Effector CD8-positive, alpha-beta T cell (primary cell): ENCODE measurements around the gene ELK3.

Experiments
- DNase-seq: peaks from one replicate; lab custom pipeline; 2025; lab: John Stamatoyannopoulos, UW

Gene ELK3

DNA sequence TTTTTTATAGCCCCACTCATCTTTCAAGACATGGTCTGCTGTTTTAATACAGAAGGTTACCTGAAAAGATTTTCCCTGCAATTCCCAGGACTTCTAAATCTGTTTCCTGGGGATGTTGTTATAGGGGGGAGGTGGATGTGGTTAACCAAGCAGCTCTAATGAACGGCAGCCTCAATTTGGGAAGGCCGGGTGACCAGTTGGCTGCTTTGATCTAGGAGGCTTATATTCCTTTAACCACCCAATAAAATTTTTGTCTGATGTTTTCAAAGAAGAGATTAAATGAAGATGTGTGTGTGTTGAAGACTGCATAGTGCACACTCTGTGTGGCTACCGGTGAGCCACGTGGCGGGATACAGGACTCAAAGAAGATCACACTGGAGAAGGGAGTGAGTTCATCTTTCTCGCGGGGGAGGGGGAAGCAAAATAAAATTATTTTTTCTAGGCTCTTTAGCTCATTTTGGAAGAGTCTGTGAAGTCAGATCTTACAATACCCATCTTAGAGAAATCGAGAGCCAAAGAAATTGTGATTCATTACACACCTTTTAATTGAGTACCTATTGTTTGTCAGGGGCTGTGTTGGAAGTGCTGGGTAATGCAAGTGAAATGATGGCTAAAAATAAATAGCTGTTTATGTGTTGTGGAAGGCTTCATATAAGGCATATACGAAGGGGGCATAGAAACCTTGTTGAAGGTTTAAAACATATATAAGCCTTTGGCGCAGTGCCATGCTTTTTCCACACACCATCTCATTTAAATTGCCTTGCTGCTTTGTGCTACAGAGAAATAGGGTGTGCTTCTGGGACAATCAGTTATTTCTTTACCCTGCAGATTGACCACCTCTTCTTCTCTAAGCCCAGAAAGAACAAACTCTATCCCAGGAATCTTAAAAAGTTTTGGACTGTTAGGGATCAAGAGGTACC is 18.5 kb downstream of the ELK3 start:
- DNase-seq = no peak

- no peak for DNase-seq
Observed at GRCh38 chr12:96213869-96214268, 19.7 kb downstream of the ELK3 start.

- no peak for DNase-seq
Observed at GRCh38 chr12:96215919-96216273, 21.7 kb downstream of the ELK3 start.

DNA sequence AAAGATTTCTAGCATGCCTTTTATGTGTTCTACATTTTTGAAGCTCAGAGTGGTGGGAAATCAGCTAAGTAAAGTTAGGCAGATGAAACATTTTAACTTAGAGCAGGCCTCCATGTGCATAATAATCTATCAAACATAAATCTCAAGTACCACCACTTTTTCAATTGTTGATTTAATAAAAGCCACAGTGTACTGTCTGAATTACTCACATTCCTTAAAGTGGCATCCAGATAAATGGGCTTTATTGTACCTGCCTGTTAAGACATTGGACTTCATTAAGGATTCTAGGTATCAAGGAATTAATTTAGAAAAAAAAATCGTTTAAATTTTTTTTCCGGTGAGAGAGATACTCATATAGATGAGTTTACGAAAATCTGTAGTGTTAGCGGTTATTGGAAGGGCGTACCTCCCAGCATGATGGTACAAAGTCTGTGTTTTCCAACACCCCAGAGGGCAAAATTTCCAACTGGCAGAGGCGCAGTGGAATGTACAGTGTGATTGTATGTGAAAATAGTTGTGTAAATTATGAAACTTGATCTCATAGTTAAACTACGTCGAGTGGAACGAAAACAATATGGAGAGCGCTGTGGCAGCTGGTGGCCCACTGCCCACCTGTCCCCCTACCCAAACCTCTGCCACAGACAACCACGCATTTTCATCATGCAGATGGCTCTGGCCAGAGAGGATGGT is 25.0 kb downstream of the ELK3 start:
- DNase-seq = no peak

DNA sequence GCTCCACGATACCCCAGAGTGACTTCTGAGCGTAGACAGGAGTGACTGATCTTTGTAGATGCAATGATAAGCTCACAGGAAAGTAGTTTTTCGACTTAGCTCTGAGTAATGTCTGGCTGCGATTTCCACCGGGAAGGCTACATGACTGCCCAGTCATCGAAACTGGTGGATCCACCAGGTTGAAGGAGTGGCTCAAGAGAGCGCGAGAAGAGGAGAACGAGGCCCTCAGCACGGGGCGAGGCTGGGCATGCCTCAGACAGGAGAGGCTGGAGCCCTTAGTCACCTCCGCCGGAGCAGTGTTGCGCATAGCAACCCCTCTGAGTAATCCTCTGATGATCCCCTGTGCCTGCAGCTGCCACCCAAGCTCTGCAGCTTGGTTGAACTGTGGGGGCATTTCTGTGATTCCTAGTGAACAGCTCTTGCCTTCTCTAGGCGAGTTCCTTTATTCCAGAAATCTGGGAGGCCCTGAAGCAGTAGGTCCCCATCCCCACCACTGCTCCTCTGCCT is 25.6 kb downstream of the ELK3 start:
- DNase-seq = no peak

DNA sequence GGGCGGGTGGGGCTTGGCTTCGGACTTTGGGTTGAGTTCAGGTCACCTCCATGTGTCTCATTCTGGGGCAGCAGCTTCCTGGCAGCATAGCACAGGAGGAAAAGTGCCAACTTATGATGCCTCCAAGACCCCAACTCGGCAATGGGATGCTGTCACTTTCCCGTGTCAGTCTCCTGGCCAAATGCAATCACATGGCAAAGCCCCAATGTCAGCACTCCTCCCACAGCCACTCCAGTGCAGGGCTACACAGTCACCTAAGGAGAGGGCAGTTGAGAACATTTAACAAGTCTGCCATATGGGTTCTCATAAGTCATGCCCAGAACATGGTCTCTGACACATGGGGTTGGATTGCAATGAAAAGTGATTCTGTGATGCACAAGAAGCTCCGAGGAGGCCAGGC is 26.7 kb downstream of the ELK3 start:
- DNase-seq = no peak

- no peak for DNase-seq
Observed at GRCh38 chr12:96221391-96221790, 27.2 kb downstream of the ELK3 start.

- no peak for DNase-seq
Observed at GRCh38 chr12:96223411-96224218, 29.4 kb downstream of the ELK3 start.

DNA sequence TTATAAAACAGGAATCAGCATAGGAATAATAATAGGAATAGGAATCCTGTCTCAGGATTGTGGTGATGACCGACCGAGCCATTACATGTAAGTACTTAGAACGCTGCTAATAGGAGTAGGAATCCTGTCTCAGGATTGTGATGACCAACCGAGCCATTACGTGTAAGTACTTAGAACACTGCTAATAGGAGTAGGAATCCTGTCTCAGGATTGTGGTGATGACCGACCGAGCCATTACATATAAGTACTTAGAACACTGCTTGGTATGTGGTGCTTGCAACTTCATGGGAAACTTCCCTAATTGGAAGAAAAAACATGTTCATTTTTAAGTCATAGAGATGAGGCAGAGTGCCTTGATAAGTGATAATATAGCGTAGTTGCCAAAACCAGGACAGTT is 30.0 kb downstream of the ELK3 start:
- no peak for DNase-seq

- no peak for DNase-seq
Observed at GRCh38 chr12:96225044-96225855, 31.1 kb downstream of the ELK3 start.

DNA sequence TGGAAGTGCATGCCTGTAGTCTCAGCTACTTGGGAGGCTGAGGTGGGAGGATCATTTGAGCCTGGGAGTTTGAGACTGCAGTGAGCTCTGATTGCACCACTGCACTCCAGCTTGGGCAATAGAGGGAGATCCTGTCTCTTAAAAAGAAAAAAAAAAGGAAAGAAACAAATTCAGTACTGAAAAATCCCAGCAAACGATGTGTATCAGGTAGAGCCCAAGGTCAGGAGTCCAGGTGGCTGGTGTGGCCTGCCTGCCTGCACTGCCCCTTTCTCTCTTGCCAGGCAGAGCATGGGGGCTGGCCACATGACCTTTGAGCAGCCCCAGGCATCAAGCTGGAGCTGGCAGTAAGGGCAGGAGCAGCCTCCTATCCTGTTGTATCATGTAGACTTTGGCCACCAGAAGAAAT is 31.8 kb downstream of the ELK3 start:
- no peak for DNase-seq

GRCh38 chr12:96226401-96226800 is 32.2 kb downstream of the ELK3 start:
- DNase-seq = no peak

DNA sequence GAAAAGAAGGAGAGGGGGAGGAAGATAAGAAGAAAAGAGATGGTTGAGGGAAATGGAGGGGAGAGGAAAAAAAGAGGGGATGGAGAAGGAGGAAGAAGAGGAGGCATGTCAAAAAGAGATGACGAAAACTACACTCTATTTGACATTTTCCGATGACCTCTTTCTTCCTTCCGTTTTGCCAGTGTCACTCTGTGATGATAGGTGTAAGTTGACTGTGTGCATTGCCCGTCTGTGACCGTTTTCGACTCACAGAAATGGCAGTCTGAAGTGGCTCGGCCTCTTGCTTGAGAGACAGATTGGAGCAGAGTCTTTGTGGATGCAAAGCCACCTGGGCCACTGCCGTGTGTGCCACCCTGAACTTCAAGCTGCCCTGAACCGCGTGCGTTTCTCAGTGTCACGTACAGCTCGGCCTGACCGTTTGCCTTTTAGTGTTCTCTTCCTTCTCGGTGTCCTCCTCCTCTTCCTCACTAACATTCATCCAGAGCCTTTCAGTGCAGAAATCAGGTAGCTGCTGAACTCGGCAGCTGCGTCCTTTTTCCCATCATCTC is 32.7 kb downstream of the ELK3 start:
- no peak for DNase-seq

- no peak for DNase-seq
Observed at GRCh38 chr12:96227365-96228106, 33.4 kb downstream of the ELK3 start.

GRCh38 chr12:96228566-96229248 is 34.5 kb downstream of the ELK3 start:
- DNase-seq = no peak

DNA sequence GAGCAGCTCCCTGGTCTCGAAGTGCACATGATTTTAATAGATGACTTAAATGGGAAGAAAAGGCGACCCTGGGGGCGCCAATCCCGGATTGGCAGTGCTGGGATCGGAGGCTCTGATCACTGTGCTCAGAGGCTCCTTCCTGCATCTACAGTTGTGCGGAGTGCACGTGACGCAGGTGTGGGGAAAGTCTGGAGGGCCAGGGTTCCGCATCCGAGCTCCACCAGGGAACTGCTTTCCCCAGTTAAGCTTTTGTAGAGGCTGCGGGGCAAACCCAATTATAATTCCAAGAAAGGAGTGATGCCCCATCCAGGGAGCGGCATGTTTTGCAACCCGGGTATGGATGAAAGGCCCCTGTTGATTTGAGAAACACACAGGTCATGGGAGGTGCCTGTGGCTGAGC is 36.5 kb downstream of the ELK3 start:
- DNase-seq = no peak

DNA sequence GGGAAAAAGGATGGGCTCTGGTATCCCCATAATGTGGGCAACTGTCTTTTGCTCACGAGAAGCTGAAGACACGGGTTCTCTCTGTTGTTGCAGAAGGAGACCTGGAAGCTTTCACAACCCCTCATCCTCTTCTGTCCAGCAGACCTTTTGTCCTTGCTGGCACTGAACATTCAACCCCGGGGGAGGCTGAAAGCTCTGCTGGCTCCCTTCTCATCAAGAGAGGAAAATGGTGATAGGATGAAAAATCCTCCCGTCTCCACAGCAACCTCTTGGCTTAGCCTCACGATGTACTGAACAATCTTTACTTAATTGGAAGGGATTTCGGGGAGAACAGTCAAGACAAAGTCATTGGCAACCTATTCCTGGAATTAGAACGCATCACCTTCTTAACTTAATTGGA is 39.0 kb downstream of the ELK3 start:
- DNase-seq = no peak

DNA sequence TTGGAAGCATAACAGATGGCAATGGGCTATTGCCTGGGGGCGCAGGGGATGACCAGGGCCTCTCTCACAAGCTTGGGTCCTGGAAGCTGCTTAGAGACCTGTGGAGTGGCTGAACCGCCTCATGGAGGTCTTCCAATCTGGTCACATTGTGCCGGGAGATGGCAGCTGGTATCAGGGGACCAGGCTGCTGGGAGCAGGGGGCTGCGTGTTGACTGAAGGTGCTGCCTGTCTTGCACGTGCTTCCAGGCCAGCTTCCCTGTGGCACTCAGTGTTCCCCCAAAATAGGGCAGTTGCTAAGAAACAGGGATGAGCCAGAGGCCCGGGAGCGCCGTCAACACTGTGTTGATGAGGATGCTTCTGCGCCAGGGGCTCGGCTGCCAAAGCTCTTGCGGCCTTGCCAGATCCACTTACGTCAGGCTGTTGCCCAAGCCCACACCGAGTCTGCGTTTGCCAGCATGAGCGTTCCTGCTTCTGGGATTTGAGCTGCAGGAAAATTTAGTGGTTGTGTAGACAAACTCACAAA is 39.8 kb downstream of the ELK3 start:
- DNase-seq = no peak

GRCh38 chr12:96234591-96235483 is 40.7 kb downstream of the ELK3 start:
- no peak for DNase-seq
